MM.1S (cell line): ENCODE results near the gene SLC5A11.

ENCODE experiments used
- CTCF ChIP-seq: fragments of 300-600 bp; sonication (generic); IDR thresholded peaks from 2 replicates; pipeline ENCODE4 v1.5.1; 2016; ENCODE audit warnings: antibody characterized with exemption, low read length, mixed read lengths
- EZH2 ChIP-seq: fragments of 300-600 bp; sonication (generic); optimal IDR thresholded peaks from 2 replicates; pipeline ENCODE3; 2017; ENCODE audit warnings: low read depth, mild to moderate bottlenecking, antibody characterized with exemption, low read length, mixed read lengths

- TF ChIP-seq CTCF (no peak), EZH2 (no peak)
These were observed 64.1 kb downstream of the SLC5A11 start for GRCh38 chr16:24909856-24910255.
